Heart right ventricle (tissue), 16 donors: Measurements from ENCODE around the gene PPP2R3B. TPM values are rescaled to one million over a fixed set of nuclear protein-coding genes. Genes with fewer than 3 reads are reported as not detected.

Experiments
- ATAC-seq, 8 donors: fragments of 200-7000 bp; cut with Tn5 transposase; one replicate each; pipeline ENCODE4 v1.9.1; 2020; ENCODE audit warnings: mild to moderate bottlenecking in 8 of 8, moderate library complexity in 8 of 8, moderate number of reproducible peaks in 1 of 8
- DNase-seq, 2 donors: peaks; one replicate each; pipeline ENCODE4 v3.0.0-alpha.2; 2020
- H3K27ac ChIP-seq, 10 donors: fragments of 200-600 bp; sonication (generic) in 2 of 10; one replicate each; pipeline versions ENCODE4 v1.5.0 to v1.8.0; 2020 to 2022; ENCODE audit warnings: mild to moderate bottlenecking in 3 of 10
- H3K27me3 ChIP-seq, 7 donors: fragments of 200-600 bp; one replicate each; pipeline ENCODE4 v1.8.0; 2021 to 2022; ENCODE audit warnings: mild to moderate bottlenecking in 2 of 7
- H3K36me3 ChIP-seq, 9 donors: fragments of 200-600 bp; sonication (generic) in 1 of 9; one replicate each; pipeline versions ENCODE4 v1.5.0 to v1.8.0; 2020 to 2022; ENCODE audit warnings: mild to moderate bottlenecking in 2 of 9
- H3K4me1 ChIP-seq, 9 donors: fragments of 200-600 bp; sonication (generic) in 1 of 9; one replicate each; pipeline versions ENCODE4 v1.5.0 to v1.8.0; 2020 to 2022; ENCODE audit warnings: mild to moderate bottlenecking in 4 of 9
- H3K4me3 ChIP-seq, 10 donors: fragments of 200-600 bp; sonication (generic) in 2 of 10; one replicate each; pipeline versions ENCODE4 v1.5.0 to v1.8.0; 2020 to 2022; ENCODE audit warnings: mild to moderate bottlenecking in 7 of 10, moderate library complexity in 2 of 10
- H3K9me3 ChIP-seq, 11 donors: fragments of 200-600 bp in 10 of 11; sonication (generic) in 2 of 11; one replicate each; pipeline versions ENCODE4 v1.5.0 to v1.8.0; 2013 to 2022; ENCODE audit warnings: mild to moderate bottlenecking in 2 of 11, control low read depth in 1 of 11, moderate library complexity in 1 of 11
- WGBS, 2 donors: extraction: QIAGEN DNeasy Blood & Tissue Kit; methylation state at CpG; one replicate each; pipeline ENCODE4 v1.1.7; 2013; ENCODE audit warnings: inconsistent platforms in 1 of 2; 5-methylcytosine and 5-hydroxymethylcytosine counted together
- intact Hi-C, 10 donors: fragments of 100-400 bp; cut with DNase I; formaldehyde crosslinking; loops; one replicate each; pipeline versions ENCODE4 v1.11.1 to v1.14.2; 2022
- polyA plus RNA-seq, 2 donors: library from polyadenylated mRNA; stranded (reverse); fragments of 200-250 nt; gene quantifications; one replicate each; pipeline ENCODE4 v1.2.3, GENCODE V29; 2013
- total RNA-seq, 10 donors: library from RNA; stranded (reverse); fragmentation: NEBNext Ultra II Directional in 3 of 10; extraction: Animal tissue kit (Norgen Biotek cat#: 25700) in 3 of 10; gene quantifications; one replicate each; pipeline versions ENCODE4 v1.2.1 to v1.2.4, GENCODE V29; 2021 to 2023
- TF ChIP-seq, protein P1 (sequence below), 9 donors: fragments of 200-600 bp; sonication (generic) in 2 of 9; IDR thresholded peaks; one replicate each; pipeline versions ENCODE4 v1.5.0 to v1.8.0; 2021 to 2022; ENCODE audit warnings: antibody characterized with exemption in 9 of 9, mild to moderate bottlenecking in 5 of 9, moderate library complexity in 1 of 9
- donor health status: Arrhythmogenic right ventricular cardiomyopathy.
- donor health status: ischemic (EF 13 %, LVEDD 7.1; RV severe dilation, severe dysfunction).
- donor health status: healthy with polysubstance abuse.
- donor health status: DM: no; HTN: yes; CAD: no.
- donor health status: DM: no; HTN: no; CAD: no.
- donor health status: ischemic (EF 25% LVEDD 6.9; RV normal size, moderate dysfunction).
- donor health status: ischemic (EF 25% LVEDD 5.7; RV mildly dilated, moderate dysfunction).
- donor health status: healthy.
- donor health status: DM: yes; HTN: yes; CAD: no.
- donor health status: Ischemic cardiomyopathy.
- donor health status: ischemic (EF 35%, LVEDD 5.7; RV mildly dilated, moderate dysfunction).
- donor health status: nonischemic (EF 11% LVEDD 7.7; RV severe dilation, severe dysfunction).
- donor health status: DM: yes; HTN: yes; CAD: no.
- donor health status: PGD.
- donor health status: ischemic (EF 29% LVEDD 5.4; RV normal size, mild dysfunction).
- donor health status: nonischemic (EF 23%, LVEDD 6.1; RV moderate dilation, normal function).

Gene PPP2R3B
- total and polyA plus RNA-seq, 12 donors: 73.9 to 362 (median 128) TPM

GRCh38 chrX:431492-432111, 44.9 kb upstream of the PPP2R3B start:
- intact Hi-C loops: no loop called here
- TF ChIP-seq, protein P1, sequence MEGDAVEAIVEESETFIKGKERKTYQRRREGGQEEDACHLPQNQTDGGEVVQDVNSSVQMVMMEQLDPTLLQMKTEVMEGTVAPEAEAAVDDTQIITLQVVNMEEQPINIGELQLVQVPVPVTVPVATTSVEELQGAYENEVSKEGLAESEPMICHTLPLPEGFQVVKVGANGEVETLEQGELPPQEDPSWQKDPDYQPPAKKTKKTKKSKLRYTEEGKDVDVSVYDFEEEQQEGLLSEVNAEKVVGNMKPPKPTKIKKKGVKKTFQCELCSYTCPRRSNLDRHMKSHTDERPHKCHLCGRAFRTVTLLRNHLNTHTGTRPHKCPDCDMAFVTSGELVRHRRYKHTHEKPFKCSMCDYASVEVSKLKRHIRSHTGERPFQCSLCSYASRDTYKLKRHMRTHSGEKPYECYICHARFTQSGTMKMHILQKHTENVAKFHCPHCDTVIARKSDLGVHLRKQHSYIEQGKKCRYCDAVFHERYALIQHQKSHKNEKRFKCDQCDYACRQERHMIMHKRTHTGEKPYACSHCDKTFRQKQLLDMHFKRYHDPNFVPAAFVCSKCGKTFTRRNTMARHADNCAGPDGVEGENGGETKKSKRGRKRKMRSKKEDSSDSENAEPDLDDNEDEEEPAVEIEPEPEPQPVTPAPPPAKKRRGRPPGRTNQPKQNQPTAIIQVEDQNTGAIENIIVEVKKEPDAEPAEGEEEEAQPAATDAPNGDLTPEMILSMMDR (IDR thresholded peaks at IDR 0.05): no peak
- no peak overlapping the region for H3K4me3 ChIP-seq
- no peaks in the 10 kb centered on the region for H3K9me3 ChIP-seq
- no peak overlapping the region for H3K27ac ChIP-seq
- H3K36me3 ChIP-seq: no peaks in the 10 kb centered on the region
- ATAC-seq (no peak), DNase-seq (no peak)
- 91 to 94% methylated on average over 2 of the region's 2 CpGs for WGBS, 2 donors
- H3K27me3 ChIP-seq: peaks cover 0 to 47% (median 35%) of the 10 kb centered on the region in 7 donors
- peaks cover 0 to 6% (median 0%) of the 10 kb centered on the region in 9 donors for H3K4me1 ChIP-seq

DNA sequence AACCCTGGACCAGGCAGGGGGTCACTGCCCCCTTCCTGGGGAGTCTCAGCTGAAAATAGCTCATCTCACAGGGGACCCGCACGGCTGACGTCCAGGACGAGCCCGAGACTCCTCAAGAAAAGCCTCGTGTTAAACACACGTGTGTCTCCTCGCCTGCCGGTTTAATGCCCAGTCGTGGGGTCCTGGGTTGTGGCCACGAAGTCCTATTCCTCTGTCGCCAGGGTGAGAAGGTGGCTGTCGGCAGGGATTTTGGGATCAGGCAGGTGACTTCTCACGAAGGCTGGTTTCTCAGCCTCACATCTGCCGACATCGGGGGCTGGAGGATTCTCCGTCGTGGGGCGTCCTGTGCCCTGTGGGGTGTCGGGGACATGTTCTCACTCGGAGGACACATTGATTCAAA, 44.3 kb upstream of the PPP2R3B start:
- TF ChIP-seq, protein P1 (IDR thresholded peaks at IDR 0.05): no peak
- peaks cover 0 to 47% (median 38%) of the 10 kb centered on the region in 7 donors for H3K27me3 ChIP-seq
- H3K9me3 ChIP-seq: no peaks in the 10 kb centered on the region
- intact Hi-C loops: no loop called here
- no peak overlapping the region for H3K27ac ChIP-seq
- DNase-seq: no peak
- H3K4me1 ChIP-seq: peaks cover 0 to 6% (median 0%) of the 10 kb centered on the region in 9 donors
- no peak for ATAC-seq
- no peaks in the 10 kb centered on the region for H3K36me3 ChIP-seq
- H3K4me3 ChIP-seq: no peak overlapping the region
- 78% methylated on average over 21 of the region's 21 CpGs for WGBS, 2 donors

DNA sequence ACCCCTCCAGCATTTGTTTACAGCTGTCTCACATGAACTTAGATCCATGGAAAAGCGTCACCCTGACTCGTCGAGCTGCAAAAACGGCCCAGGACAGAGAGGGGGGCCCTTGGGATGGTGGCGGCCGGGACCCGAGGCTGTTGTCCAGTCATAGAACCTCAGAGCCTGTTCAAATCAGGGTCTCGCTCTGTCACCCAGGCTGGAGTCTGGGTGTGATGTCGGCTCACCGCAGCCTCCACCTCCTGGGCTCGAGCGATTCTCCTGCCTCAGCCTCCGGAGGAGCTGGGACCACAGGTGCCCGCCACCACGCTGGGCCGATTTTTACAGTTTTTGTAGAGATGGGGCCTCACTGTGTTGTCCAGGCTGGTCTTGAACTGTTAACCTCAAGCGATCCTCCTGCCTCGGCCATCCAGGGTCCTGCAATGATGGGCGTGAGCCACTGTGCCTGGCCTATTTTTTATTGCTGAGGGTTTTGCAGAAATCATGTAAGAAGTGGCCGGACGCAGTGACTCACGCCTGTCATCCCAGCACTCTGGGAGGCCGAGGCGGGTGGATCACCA, 42.6 kb upstream of the PPP2R3B start:
- H3K27me3 ChIP-seq: peaks cover 0 to 41% (median 34%) of the 10 kb centered on the region in 7 donors
- intact Hi-C loops: loop anchor here in 1 of 10 donors (10.0 kb wide), 1 partner anchor 725 kb away; no protein-coding TSS in a partner anchor
- no peak for ATAC-seq
- no peak overlapping the region for H3K4me3 ChIP-seq
- peaks cover 0 to 6% (median 0%) of the 10 kb centered on the region in 9 donors for H3K4me1 ChIP-seq
- H3K27ac ChIP-seq: no peak overlapping the region
- TF ChIP-seq, protein P1 (IDR thresholded peaks at IDR 0.05): no peak
- WGBS, 2 donors: 88 to 90% methylated on average over 24 of the region's 24 CpGs
- no peaks in the 10 kb centered on the region for H3K9me3 ChIP-seq
- H3K36me3 ChIP-seq: no peaks in the 10 kb centered on the region
- no peak for DNase-seq

GRCh38 chrX:427812-428725, 41.4 kb upstream of the PPP2R3B start:
- ATAC-seq: no peak
- intact Hi-C loops: loop anchor here in 1 of 10 donors (10.0 kb wide), 1 partner anchor 727 kb away; no protein-coding TSS in a partner anchor
- Histone ChIP-seq H3K27me3 (peaks cover 0 to 44% (median 34%) of the 10 kb centered on the region in 7 donors), H3K4me1 (peaks cover 0 to 6% (median 0%) of the 10 kb centered on the region in 9 donors), H3K9me3 (no peaks in the 10 kb centered on the region), H3K27ac (no peak overlapping the region), H3K36me3 (no peaks in the 10 kb centered on the region), H3K4me3 (peak overlapping the region in 3 of 10 donors; percentile 13 to 36 (median 29))
- WGBS, 2 donors: 17 to 18% methylated on average over 56 of the region's 56 CpGs
- DNase-seq: no peak
- TF ChIP-seq, protein P1 (IDR thresholded peaks at IDR 0.05): peak in 4 of 9 donors; percentile 7 to 29 (median 18)
